Spinal cord (tissue), 10 donors: Measurements from ENCODE around the gene PRICKLE1. TPM values are rescaled to one million over a fixed set of nuclear protein-coding genes. Genes with fewer than 3 reads are reported as not detected.

ENCODE experiments used
- DNase-seq, 6 donors: peaks; one replicate each; pipeline versions ENCODE4 v3.0.0 to v3.0.0-alpha.2; 2013 to 2015; ENCODE audit warnings: low spot score in 6 of 6, low read depth in 4 of 6
- H3K27ac ChIP-seq: one replicate; pipeline ENCODE4 v1.5.1; 2013; ENCODE audit warnings: low read depth, low read length, control low read depth
- H3K27me3 ChIP-seq: one replicate; pipeline ENCODE4 v1.6.1; 2013; ENCODE audit warnings: low read length; ENCODE audit not compliant: control insufficient read depth, insufficient read depth
- H3K36me3 ChIP-seq: one replicate; pipeline ENCODE4 v1.6.1; 2013; ENCODE audit warnings: low read length; ENCODE audit not compliant: control insufficient read depth, insufficient read depth
- H3K4me1 ChIP-seq: one replicate; pipeline ENCODE4 v1.6.1; 2013; ENCODE audit warnings: low read length; ENCODE audit not compliant: control insufficient read depth, insufficient read depth
- H3K4me3 ChIP-seq: one replicate; pipeline ENCODE4 v1.5.1; 2013; ENCODE audit warnings: low read depth, low read length, control low read depth
- H3K9me3 ChIP-seq: one replicate; pipeline ENCODE4 v1.6.1; 2013; ENCODE audit warnings: low read length; ENCODE audit not compliant: control insufficient read depth, insufficient read depth
- WGBS: methylation state at CpG from one replicate; pipeline ENCODE4 v1.1.5; 2013; ENCODE audit warnings: missing lambda C conversion rate; ENCODE audit not compliant: insufficient coverage; 5-methylcytosine and 5-hydroxymethylcytosine counted together
- polyA plus RNA-seq, 2 donors: library from polyadenylated mRNA; unstranded; fragments of 120-200 nt; gene quantifications; one replicate each; pipeline ENCODE4 v1.2.1, GENCODE V29; 2013; ENCODE audit not compliant: insufficient read length in 2 of 2
- total RNA-seq, 2 donors: library from RNA; depleted of rRNA in 1 of 2; stranded (reverse); fragments of 120-200 nt in 1 of 2; fragments of >200 nt in 1 of 2; gene quantifications; one replicate each; pipeline versions ENCODE4 v1.2.3 to v1.2.4, GENCODE V29; 2013 to 2014
- donor health status: healthy.

Gene PRICKLE1
- total and polyA plus RNA-seq, 4 donors, result 23.1 to 74.6 (median 55.2) TPM

- 19% methylated on average over 2 of the region's 5 CpGs for WGBS
- Histone ChIP-seq H3K4me3 (no peak overlapping the region), H3K27me3 (no peaks in the 10 kb centered on the region), H3K27ac (no peak overlapping the region), H3K36me3 (no peaks in the 10 kb centered on the region), H3K9me3 (no peaks in the 10 kb centered on the region), H3K4me1 (no peaks in the 10 kb centered on the region)
- peak in 1 of 6 donors; percentile 31 for DNase-seq
Observed at GRCh38 chr12:42508913-42509460, 80.6 kb downstream of the PRICKLE1 start.

DNA sequence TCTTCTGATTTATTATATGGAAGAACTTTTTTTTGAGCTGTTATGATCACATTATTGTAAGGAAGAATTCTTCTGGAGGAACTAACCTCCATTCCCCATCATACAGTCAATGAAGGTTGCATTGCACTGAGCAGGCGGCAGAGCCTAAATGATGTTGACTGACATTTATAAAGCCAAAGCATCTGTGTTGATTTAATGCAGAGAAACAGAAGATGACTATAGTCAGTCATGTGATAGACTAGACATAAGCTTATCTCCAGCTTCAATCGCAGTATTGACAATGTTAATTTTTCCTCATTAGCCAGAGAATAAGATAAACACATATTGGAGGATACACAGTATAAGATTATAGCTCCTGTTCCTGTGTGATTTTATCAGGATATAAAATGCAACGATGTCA is 82.0 kb downstream of the PRICKLE1 start:
- Histone ChIP-seq H3K4me1 (no peaks in the 10 kb centered on the region), H3K4me3 (no peak overlapping the region), H3K27me3 (no peaks in the 10 kb centered on the region), H3K27ac (no peak overlapping the region), H3K9me3 (no peaks in the 10 kb centered on the region), H3K36me3 (no peaks in the 10 kb centered on the region)
- DNase-seq, result no peak
- 100% methylated on average over 1 of the region's 3 CpGs for WGBS

GRCh38 chr12:42507081-42507480 is 82.5 kb downstream of the PRICKLE1 start:
- no peaks in the 10 kb centered on the region for H3K9me3 ChIP-seq
- H3K27me3 ChIP-seq, result no peaks in the 10 kb centered on the region
- no peak for DNase-seq
- no peak overlapping the region for H3K4me3 ChIP-seq
- H3K4me1 ChIP-seq, result no peaks in the 10 kb centered on the region
- no peak overlapping the region for H3K27ac ChIP-seq
- WGBS, result no CpG with 5 or more reads among the region's 4 CpGs
- H3K36me3 ChIP-seq, result no peaks in the 10 kb centered on the region

GRCh38 chr12:42504049-42504448 is 85.5 kb downstream of the PRICKLE1 start:
- peak in 2 of 6 donors; percentile 59 to 64 for DNase-seq

DNA sequence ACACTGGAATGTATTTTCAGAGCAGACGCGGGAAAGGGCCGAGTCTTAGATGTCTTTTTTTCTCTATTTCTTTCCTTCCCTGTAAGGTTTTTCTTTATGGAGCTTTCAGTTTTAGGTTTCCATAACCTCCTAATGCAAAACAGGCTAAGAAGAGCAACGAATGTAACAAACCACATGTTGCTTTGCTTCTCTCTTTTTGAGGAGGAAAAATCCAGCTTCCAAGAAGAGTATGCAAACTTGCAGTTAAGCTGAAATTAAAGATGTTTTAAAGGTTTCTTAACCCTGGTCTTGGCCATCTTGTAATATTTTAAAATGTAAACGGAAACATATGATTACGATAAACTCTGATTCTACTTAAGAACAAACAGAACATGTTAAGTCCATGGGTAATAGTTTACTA is 86.9 kb downstream of the PRICKLE1 start:
- Histone ChIP-seq H3K4me3 (no peak overlapping the region), H3K4me1 (no peaks in the 10 kb centered on the region), H3K36me3 (no peaks in the 10 kb centered on the region), H3K27ac (no peak overlapping the region), H3K9me3 (no peaks in the 10 kb centered on the region), H3K27me3 (no peaks in the 10 kb centered on the region)
- WGBS, result no CpG with 5 or more reads among the region's 6 CpGs
- no peak for DNase-seq

More at GRCh38 chr12:42504049-42504448, 85.5 kb downstream of the PRICKLE1 start:
- WGBS, result 73% methylated on average over 5 of the region's 5 CpGs
- Histone ChIP-seq H3K4me1 (no peaks in the 10 kb centered on the region), H3K4me3 (no peak overlapping the region), H3K27ac (no peak overlapping the region), H3K27me3 (no peaks in the 10 kb centered on the region), H3K36me3 (no peaks in the 10 kb centered on the region), H3K9me3 (no peaks in the 10 kb centered on the region)

DNA sequence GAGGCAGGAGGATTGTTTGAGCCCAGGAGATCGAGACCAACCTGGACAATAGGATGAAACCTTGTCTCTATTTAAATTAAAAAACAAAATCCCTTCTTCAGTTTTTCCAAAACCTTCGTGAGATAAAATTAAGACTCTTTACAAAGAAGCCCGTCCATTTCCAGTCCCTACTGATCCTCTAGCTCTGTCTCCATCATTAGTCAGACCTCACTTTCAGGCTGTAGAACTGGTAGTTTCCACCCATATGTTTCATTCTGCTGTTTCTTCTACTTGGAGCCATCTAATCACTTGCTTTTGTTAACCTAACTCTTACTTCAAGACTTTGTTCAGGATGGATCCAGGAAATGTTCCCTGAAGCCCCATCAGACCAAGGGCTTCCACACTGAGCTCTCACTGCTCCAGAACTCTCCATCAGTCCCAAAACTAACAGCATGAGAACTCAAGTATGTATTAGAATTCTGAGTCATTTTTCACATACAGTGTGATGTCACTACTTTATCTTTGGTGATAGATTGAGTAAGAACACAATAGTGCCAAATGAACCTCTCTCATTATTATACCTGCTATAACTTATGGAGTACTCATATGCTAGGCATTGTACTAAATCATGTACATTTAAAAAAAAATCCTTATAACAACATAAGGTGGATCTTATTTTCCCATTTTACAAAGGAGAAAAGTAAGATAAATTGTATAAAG is 90.8 kb downstream of the PRICKLE1 start:
- Histone ChIP-seq H3K27ac (no peak overlapping the region), H3K9me3 (no peaks in the 10 kb centered on the region), H3K36me3 (no peaks in the 10 kb centered on the region), H3K4me1 (no peaks in the 10 kb centered on the region), H3K4me3 (no peak overlapping the region), H3K27me3 (no peaks in the 10 kb centered on the region)
- 96% methylated on average over 3 of the region's 3 CpGs for WGBS
- no peak for DNase-seq

GRCh38 chr12:42496886-42497285 is 92.7 kb downstream of the PRICKLE1 start:
- WGBS, result no CpG with 5 or more reads among the region's 4 CpGs
- Histone ChIP-seq H3K27me3 (no peaks in the 10 kb centered on the region), H3K27ac (no peak overlapping the region), H3K4me1 (no peaks in the 10 kb centered on the region), H3K9me3 (no peaks in the 10 kb centered on the region), H3K4me3 (no peak overlapping the region), H3K36me3 (no peaks in the 10 kb centered on the region)
- no peak for DNase-seq

GRCh38 chr12:42495244-42495643 is 94.3 kb downstream of the PRICKLE1 start:
- H3K9me3 ChIP-seq, result no peaks in the 10 kb centered on the region
- H3K27me3 ChIP-seq, result no peaks in the 10 kb centered on the region
- WGBS, result 80% methylated on average over 1 of the region's 4 CpGs
- no peaks in the 10 kb centered on the region for H3K4me1 ChIP-seq
- DNase-seq, result no peak
- no peak overlapping the region for H3K27ac ChIP-seq
- H3K36me3 ChIP-seq, result no peaks in the 10 kb centered on the region
- H3K4me3 ChIP-seq, result no peak overlapping the region

DNA sequence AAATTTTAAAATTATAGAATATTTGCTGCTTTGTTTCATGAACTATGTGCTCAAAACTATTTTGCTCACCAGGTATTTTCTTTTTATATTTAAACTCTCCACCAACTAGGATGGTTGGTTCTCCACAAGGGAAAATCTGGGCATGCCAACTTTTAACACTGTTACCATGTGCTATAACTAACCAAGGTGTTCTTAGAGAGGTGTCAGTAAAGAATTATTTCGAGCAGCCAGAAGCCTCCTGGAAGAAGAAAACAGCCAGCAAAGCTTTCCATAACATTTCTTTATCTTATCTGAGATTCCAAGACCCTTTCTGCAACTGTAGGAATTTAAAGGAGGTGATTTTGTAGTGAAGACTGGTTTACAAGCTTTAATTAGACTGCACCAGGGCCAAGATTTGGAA is 97.3 kb downstream of the PRICKLE1 start:
- no peaks in the 10 kb centered on the region for H3K4me1 ChIP-seq
- H3K27ac ChIP-seq, result no peak overlapping the region
- no peaks in the 10 kb centered on the region for H3K9me3 ChIP-seq
- no peak overlapping the region for H3K4me3 ChIP-seq
- no peak for DNase-seq
- no peaks in the 10 kb centered on the region for H3K36me3 ChIP-seq
- no peaks in the 10 kb centered on the region for H3K27me3 ChIP-seq
- WGBS, result no CpG with 5 or more reads among the region's 1 CpG

GRCh38 chr12:42490261-42490842 is 99.2 kb downstream of the PRICKLE1 start:
- DNase-seq, result no peak
- 68% methylated on average over 4 of the region's 5 CpGs for WGBS
- Histone ChIP-seq H3K4me3 (no peak overlapping the region), H3K27me3 (no peaks in the 10 kb centered on the region), H3K4me1 (no peaks in the 10 kb centered on the region), H3K9me3 (no peaks in the 10 kb centered on the region), H3K36me3 (no peaks in the 10 kb centered on the region), H3K27ac (no peak overlapping the region)
